ENCODE measurements around the gene KNDC1. TPM values are rescaled to one million over a fixed set of nuclear protein-coding genes. Genes with fewer than 3 reads are reported as not detected.

The KNDC1 gene
- total RNA-seq, 1 donor from 2014 or later = 0.12 TPM

- intact Hi-C loops (cut with micrococcal nuclease) = no loop called here
Measured at GRCh38 chr10:133237588-133238465, 77.8 kb downstream of the KNDC1 start, which contains the start of gene VENTX. Gene VENTX (plus strand): TSS chr10:133237855. CDS start chr10:133237915, 60 bp downstream.

DNA sequence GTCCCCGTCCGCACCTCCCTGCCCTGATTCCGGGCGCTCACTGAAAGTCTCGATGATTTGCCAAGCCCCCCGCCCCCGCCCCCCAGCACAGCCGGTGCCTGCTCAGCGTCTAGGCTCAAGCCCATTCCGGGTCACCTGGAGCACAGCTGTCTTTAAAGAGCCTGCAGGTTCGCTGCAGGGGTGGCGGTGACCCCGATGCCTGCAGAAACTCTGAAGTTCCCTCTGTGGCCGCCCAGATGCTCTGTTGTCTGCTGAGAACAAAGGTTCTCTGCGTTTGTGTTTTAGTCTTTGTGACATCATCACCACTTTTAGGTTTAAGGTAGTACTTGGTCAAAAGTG, 78.4 kb downstream of the KNDC1 start:
- intact Hi-C loops (cut with micrococcal nuclease) = no loop called here

DNA sequence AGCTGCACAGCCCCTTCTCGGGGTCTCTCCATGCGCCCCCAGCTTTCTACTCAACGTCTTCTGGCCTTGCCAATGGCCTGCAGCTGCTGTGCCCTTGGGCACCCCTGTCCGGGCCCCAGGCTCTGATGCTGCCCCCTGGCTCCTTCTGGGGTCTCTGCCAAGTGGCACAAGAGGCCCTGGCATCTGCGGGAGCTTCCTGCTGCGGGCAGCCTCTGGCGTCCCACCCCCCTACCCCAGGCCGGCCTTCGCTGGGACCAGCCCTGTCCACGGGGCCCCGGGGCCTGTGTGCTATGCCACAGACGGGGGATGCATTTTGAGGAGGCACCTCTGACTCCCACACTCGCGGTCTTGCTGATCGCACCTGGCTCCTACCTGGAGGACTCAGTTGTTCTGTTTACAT, 80.0 kb downstream of the KNDC1 start:
- intact Hi-C loops (cut with micrococcal nuclease) = no loop called here

DNA sequence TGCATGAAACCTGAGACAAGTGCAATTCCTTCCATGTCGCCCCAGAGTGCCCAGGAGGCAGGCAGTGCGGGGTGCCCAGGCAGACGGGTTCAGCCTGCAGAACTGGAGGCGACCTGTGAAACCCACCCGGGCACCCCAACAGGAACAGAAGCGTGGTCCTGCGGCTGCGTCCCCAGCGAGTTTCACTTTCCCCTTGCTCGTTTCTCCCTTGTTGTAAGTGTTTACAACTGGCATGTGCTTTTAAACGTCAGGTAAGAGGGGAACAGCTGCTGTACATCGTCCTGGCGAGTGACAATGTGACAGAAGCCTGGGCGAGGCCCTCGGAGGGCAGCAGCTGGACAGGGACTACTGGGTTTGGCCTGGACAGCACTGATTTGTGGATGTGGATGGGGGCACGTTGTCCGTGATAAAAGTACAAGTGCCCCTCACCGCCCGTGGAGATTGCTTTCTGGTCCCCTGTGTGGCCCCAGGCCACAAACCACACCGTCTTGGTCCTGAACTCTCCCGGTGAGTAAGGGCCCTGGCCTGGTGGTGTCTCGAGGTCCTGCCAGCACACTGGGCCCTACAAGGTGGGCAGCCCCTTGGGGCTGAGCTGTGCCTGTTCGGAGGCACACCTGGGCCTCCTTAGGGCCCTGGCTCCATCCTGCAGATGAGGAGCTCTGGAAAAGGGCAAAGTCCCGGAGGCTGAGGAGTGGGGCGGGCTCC, 81.6 kb downstream of the KNDC1 start:
- intact Hi-C loops (cut with micrococcal nuclease) = no loop called here

GRCh38 chr10:133242611-133243356, 82.8 kb downstream of the KNDC1 start:
- intact Hi-C loops (cut with micrococcal nuclease) = no loop called here

DNA sequence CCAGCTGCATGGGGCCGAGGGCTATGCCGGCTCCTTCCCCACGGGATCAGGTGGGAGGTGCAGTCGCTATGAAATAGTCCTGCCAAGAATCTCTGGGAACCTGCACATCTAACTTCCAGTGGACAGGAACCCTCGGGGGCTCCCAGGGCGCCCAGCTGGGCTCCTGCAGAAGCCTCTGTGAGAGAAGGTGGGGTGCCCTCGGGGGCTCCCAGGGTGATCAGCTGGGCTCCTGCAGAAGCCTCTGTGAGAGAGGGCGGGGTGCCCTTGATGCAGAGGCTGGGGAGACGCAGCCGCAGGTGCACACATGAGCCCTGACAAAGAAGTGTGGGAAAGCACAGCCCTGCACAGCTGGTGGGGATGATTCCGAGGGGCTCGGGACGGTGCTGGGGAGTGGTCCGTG, 83.6 kb downstream of the KNDC1 start:
- intact Hi-C loops (cut with micrococcal nuclease) = no loop called here

DNA sequence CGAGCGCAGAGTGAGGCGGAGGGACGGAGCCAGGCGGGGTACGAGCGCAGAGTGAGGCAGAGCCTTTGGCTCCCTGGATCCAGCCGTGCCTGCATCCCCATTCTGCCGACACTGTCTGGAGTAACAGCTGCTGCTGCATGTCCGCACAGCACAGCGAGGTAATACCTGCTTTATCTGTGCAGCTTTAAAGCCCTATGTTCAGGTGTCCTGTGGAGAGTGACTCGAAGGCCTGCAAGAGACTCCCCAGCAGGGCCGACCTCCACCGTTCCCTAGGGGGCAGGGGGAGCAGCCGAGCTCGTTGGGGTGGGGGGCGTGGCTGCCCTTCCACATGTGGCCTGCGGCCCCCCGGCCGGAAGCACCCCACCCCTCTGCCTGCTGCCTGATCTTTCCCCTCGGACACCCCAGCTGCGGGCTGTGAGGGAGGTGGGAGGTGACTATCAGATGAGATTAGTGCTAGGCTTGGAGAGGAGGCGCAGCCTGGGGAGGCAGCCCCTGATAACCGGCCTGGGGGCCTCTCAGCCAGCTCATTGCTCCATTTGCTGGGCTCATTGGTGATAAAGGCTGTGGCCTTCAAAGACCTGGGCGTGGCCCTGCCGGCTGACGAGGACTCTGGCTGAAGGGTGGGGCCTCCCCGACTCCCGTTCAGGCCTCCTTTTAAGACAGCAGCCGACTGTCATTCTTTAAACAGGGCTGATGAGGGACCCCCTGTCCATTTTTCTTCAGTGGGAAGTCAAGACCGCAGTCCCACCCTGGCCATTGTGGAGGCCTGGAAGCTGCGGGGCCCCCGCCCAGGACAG, 85.6 kb downstream of the KNDC1 start:
- intact Hi-C loops (cut with micrococcal nuclease) = no loop called here

GRCh38 chr10:133246236-133246626, 86.2 kb downstream of the KNDC1 start:
- intact Hi-C loops (cut with micrococcal nuclease) = no loop called here

DNA sequence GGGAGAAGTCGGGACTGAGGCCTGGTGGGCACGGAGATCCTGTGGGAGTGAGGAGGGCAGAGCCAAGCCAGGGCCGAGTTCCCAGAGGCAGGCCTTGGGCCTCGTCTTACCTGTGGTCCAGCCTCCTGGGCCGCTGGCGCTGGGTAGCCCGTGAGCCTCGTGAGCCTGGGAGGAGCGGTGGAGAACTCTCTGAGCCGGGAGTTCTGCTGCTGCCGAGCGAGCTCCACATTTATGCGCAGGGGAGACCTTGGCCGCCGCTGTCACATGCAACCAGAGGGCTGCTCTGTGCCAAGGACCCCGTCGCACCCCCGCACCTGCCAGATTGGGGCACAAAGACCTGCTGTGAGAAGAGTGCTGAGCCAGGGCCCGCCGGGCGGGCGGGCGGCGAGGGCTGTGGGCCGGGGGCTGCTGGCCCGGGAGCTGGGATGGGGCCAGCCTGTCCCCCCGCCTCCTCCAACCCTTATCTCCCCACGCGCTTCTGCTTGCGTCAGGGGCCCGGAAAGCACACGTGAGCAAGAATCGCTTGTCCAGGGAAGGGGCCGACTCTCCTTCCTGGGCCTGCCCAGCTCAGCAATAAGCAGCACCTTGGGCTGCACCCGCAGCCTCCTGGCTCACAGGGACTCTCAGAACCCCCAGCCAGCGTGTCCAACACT, 87.8 kb downstream of the KNDC1 start:
- intact Hi-C loops (cut with micrococcal nuclease) = no loop called here

GRCh38 chr10:133248334-133248715, 88.3 kb downstream of the KNDC1 start:
- intact Hi-C loops (cut with micrococcal nuclease) = no loop called here

- intact Hi-C loops (cut with micrococcal nuclease) = no loop called here
Measured at GRCh38 chr10:133249094-133249780, 89.2 kb downstream of the KNDC1 start.

- intact Hi-C loops (cut with micrococcal nuclease) = no loop called here
Measured at GRCh38 chr10:133249975-133250754, 90.1 kb downstream of the KNDC1 start.

- intact Hi-C loops (cut with micrococcal nuclease) = no loop called here
Measured at GRCh38 chr10:133251388-133252222, 91.6 kb downstream of the KNDC1 start.

DNA sequence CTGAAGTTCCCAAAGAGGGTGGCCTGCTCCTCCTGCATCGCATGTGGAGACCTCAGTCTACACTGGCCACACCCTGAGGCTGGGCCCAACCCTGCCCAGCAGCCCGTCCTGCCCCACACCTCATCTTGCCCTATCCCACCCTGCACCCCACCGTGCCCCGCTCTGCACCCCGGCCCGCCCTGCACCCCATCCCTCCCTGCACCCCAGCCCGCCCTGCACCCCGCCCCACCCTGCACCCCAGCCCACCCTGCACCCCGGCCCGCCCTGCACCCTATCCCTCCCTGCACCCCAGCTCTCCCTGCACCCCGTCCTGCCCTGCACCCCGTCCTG, 92.2 kb downstream of the KNDC1 start:
- intact Hi-C loops (cut with micrococcal nuclease) = no loop called here

DNA sequence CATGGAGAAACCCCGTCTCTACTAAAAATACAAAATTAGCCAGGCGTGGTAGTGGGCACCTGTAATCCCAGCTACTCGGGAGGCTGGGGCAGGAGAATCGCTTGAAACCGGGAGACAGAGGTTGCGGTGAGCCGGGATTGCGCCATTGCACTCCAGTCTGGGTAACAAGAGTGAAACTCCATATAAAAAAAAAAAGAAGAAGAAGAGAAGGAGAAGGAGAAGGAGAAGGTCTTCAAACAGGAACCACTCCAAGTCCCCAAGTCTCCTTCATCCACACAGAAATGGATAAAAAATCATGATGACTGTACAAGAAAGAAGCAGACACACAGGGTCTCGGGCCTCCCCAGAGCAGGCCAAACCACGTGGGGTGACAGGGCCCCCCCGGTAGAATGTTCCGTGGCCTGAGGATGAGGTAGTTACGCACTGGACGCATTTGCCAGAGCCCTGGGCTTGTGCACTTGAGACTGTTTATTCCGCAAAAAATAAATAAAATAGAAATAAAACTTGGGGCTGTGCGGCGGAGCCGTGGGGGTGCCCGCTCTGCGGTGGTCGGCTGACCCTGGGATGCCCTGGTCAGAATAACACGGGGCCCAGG, 93.4 kb downstream of the KNDC1 start:
- intact Hi-C loops (cut with micrococcal nuclease) = no loop called here

- intact Hi-C loops (cut with micrococcal nuclease) = loop anchor here (5.0 kb wide), 1 partner anchor 112 kb away; no protein-coding TSS in a partner anchor
Measured at GRCh38 chr10:133254421-133255120, 94.6 kb downstream of the KNDC1 start.

DNA sequence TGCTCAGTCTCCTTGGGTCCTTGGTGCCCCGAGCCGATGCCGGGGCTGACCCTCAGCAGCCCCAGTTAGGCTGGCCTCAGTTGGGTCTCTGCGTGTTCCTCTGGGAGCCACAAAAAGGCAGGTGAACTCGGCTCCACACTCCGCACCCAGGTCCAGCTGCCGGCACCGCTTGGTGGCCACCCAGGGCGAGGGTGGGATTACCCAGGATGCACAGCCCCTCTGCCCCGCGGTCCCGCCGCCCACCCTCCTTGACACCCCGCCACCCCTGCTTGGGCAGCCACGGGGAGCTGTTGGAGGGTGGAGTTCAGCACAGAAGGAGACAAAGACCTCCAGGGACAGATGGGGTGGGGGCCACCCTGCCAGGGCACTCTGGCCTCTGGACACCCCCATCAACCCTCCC, 95.3 kb downstream of the KNDC1 start:
- intact Hi-C loops (cut with micrococcal nuclease) = loop anchor here (5.0 kb wide), 1 partner anchor 113 kb away; no protein-coding TSS in a partner anchor
